Measurements from ENCODE around the gene NECAB2.

NECAB2 gene

GRCh38 chr16:83935005-83935857 is 32.8 kb upstream of the NECAB2 start:
- Histone ChIP-seq H3K9me3 (ENCODE audit: insufficient read depth, low read length, severe bottlenecking) (no peaks in the 10 kb centered on the region), H2AFZ (ENCODE audit: low read depth, low read length) (no peak overlapping the region), H3K27me3 (ENCODE audit: insufficient read depth, low read length, poor library complexity) (no peaks in the 10 kb centered on the region), H3K4me3 (ENCODE audit: low read depth in 1 of 2, low read length in 2 of 2) (no peak overlapping the region), H3K4me2 (ENCODE audit: insufficient read depth, low read length) (no peak overlapping the region), H3K79me2 (ENCODE audit: insufficient read depth, low read length) (no peaks in the 10 kb centered on the region), H3K27ac (ENCODE audit: low read length) (no peak overlapping the region), H3K4me1 (ENCODE audit: insufficient read depth, low read length) (no peaks in the 10 kb centered on the region), H3K9ac (ENCODE audit: low read depth, low read length) (no peak overlapping the region), H4K20me1 (ENCODE audit: insufficient read depth, low read length) (no peaks in the 10 kb centered on the region), H3K36me3 (ENCODE audit: insufficient read depth, low read length) (no peaks in the 10 kb centered on the region)
- DNase-seq (no peak), ATAC-seq (ENCODE audit: insufficient read depth, low read depth) (no peak; the same call in 2 of the 3 replicates)
- TF ChIP-seq EZH2 (IDR thresholded peaks at IDR 0.05; ENCODE audit: borderline replicate concordance, low read depth, low read length, severe bottlenecking) (no peak), CTCF (IDR thresholded peaks at IDR 0.05; ENCODE audit: borderline replicate concordance, extremely low read depth, low read length, poor library complexity, severe bottlenecking) (no peak)

GRCh38 chr16:83935858-83936255 is 32.2 kb upstream of the NECAB2 start:
- Histone ChIP-seq H3K4me3 (ENCODE audit: low read depth in 1 of 2, low read length in 2 of 2) (no peak overlapping the region), H3K9me3 (ENCODE audit: insufficient read depth, low read length, severe bottlenecking) (no peaks in the 10 kb centered on the region), H3K4me1 (ENCODE audit: insufficient read depth, low read length) (no peaks in the 10 kb centered on the region), H4K20me1 (ENCODE audit: insufficient read depth, low read length) (no peaks in the 10 kb centered on the region), H3K79me2 (ENCODE audit: insufficient read depth, low read length) (no peaks in the 10 kb centered on the region), H3K4me2 (ENCODE audit: insufficient read depth, low read length) (no peak overlapping the region), H3K36me3 (ENCODE audit: insufficient read depth, low read length) (no peaks in the 10 kb centered on the region), H3K27me3 (ENCODE audit: insufficient read depth, low read length, poor library complexity) (no peaks in the 10 kb centered on the region), H2AFZ (ENCODE audit: low read depth, low read length) (no peak overlapping the region), H3K9ac (ENCODE audit: low read depth, low read length) (no peak overlapping the region), H3K27ac (ENCODE audit: low read length) (no peak overlapping the region)
- no peak for DNase-seq
- no peak for ATAC-seq (ENCODE audit: insufficient read depth, low read depth)
- no peak for TF ChIP-seq CTCF (IDR thresholded peaks at IDR 0.05; ENCODE audit: borderline replicate concordance, extremely low read depth, low read length, poor library complexity, severe bottlenecking)
- no peak for TF ChIP-seq EZH2 (IDR thresholded peaks at IDR 0.05; ENCODE audit: borderline replicate concordance, low read depth, low read length, severe bottlenecking)

GRCh38 chr16:83936581-83937165 is 31.4 kb upstream of the NECAB2 start:
- H3K27me3 ChIP-seq (ENCODE audit: insufficient read depth, low read length, poor library complexity) = no peaks in the 10 kb centered on the region
- no peaks in the 10 kb centered on the region for H3K4me1 ChIP-seq (ENCODE audit: insufficient read depth, low read length)
- no peak for ATAC-seq (ENCODE audit: insufficient read depth, low read depth)
- no peaks in the 10 kb centered on the region for H3K36me3 ChIP-seq (ENCODE audit: insufficient read depth, low read length)
- no peaks in the 10 kb centered on the region for H4K20me1 ChIP-seq (ENCODE audit: insufficient read depth, low read length)
- no peak overlapping the region for H3K4me2 ChIP-seq (ENCODE audit: insufficient read depth, low read length)
- TF ChIP-seq CTCF (IDR thresholded peaks at IDR 0.05; ENCODE audit: borderline replicate concordance, extremely low read depth, low read length, poor library complexity, severe bottlenecking) (no peak), EZH2 (IDR thresholded peaks at IDR 0.05; ENCODE audit: borderline replicate concordance, low read depth, low read length, severe bottlenecking) (no peak)
- H3K79me2 ChIP-seq (ENCODE audit: insufficient read depth, low read length) = no peaks in the 10 kb centered on the region
- no peaks in the 10 kb centered on the region for H3K9me3 ChIP-seq (ENCODE audit: insufficient read depth, low read length, severe bottlenecking)
- DNase-seq = no peak
- H3K27ac ChIP-seq (ENCODE audit: low read length) = no peak overlapping the region
- H3K9ac ChIP-seq (ENCODE audit: low read depth, low read length) = no peak overlapping the region
- H3K4me3 ChIP-seq (ENCODE audit: low read depth in 1 of 2, low read length in 2 of 2) = no peak overlapping the region
- H2AFZ ChIP-seq (ENCODE audit: low read depth, low read length) = no peak overlapping the region
